SH-SY5Y (cell line): Measurements from ENCODE around the gene PRRX2.

ENCODE experiments used
- GATA2 ChIP-seq: IDR thresholded peaks from 2 replicates; pipeline ENCODE4 v1.6.1; 2011; ENCODE audit warnings: mild to moderate bottlenecking, low read depth, low read length
- GATA3 ChIP-seq: IDR thresholded peaks from 2 replicates; pipeline ENCODE4 v1.6.1; 2011; ENCODE audit warnings: low read depth, mild to moderate bottlenecking, low read length, moderate library complexity

Gene PRRX2

DNA sequence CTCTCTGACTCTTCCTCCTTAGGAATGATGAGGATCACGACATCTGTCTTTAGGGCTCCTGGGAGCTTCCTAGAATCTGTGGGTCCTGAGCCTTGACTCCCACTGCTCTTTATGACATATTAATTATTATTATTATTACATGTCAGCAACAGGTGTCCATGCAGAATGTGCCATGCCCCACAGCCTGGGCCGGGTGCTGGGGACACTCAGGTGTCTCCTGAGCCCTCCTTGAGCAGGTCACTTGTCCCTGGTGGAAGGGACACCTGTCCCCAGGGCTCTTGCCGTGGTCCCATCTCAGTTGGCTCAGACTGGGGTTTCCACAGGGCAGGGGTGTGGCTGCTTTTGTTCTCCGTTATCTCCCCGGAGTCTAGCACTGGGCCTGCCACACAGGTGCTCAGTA, 53.2 kb downstream of the PRRX2 start:
- TF ChIP-seq GATA3, result no peak
- TF ChIP-seq GATA2, result no peak

DNA sequence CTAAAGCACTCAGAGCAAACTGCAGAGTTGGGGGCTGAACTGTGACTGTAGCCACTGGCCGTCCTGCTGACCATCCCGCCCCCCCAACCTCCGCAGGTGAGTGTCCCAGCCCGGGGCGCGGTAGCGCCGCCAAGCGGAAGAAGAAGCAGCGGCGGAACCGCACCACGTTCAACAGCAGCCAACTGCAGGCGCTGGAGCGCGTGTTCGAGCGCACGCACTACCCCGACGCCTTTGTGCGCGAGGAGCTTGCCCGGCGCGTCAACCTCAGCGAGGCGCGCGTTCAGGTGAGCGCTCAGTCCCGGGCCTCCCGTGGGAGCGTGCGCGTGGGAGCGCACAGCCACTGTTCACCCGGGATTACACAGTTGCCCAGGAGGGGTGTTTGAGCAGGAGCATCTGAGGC, 53.7 kb downstream of the PRRX2 start:
- TF ChIP-seq GATA2 (no peak), GATA3 (no peak)

DNA sequence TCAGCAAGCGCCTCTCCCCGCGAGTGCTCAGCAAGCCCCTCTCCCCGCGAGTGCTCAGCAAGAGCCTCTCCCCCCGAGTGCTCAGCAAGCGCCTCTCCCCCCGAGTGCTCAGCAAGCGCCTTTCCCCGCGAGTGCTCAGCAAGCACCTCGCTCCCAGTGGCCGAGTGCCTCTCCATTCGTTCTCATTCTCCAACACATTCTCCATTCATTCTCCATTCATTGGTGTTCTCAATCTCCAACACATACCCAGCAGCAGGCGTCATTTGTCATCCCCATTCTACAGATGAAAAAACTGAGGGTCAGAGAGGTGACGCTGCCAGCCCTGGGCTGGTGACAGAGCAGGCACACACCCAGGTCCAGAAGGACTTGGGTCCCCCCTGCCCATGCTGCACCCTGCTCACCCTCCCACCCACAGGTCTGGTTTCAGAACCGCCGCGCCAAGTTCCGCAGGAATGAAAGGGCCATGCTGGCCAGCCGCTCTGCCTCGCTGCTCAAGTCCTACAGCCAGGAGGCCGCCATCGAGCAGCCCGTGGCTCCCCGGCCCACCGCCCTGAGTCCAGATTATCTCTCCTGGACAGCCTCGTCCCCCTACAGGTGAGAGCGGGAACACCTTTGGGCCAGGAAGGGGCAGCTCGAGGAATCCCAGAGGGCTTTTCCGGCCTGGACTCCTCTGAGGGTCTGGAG, 54.9 kb downstream of the PRRX2 start:
- TF ChIP-seq GATA3 (no peak), GATA2 (no peak)

DNA sequence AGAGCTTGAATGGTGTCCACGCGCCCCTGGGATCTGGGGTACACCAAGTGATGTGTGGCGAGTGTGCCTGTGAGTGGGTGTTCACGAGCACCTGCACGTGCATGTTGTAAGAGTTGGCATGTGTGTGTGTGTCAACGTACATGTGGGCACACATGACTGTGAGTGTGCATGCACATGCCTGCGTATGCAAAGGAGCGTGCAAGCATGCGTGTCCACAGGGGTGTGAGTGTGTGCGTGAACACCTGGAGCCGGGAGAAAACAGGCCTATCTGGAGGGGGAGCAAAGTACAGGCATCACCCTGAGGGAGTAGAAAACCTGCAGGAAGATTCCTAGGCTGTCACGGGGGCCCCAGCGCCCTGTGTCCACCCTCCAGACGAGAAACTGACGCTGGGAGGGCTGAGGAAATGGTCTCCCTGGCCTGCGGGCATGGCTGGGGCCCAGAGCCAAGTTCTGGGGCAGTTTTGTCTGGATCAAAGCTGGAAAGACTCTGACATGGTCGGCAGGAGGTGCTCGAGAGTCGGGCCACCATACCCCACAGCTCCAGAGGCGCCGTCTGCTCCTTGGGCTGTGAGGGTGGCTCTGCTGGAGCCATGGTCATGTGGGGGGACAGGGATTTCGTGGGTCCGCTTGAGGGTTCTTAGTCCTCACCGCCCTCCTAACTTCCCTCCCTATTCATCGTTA, 55.6 kb downstream of the PRRX2 start:
- TF ChIP-seq GATA3, result no peak
- no peak for TF ChIP-seq GATA2

DNA sequence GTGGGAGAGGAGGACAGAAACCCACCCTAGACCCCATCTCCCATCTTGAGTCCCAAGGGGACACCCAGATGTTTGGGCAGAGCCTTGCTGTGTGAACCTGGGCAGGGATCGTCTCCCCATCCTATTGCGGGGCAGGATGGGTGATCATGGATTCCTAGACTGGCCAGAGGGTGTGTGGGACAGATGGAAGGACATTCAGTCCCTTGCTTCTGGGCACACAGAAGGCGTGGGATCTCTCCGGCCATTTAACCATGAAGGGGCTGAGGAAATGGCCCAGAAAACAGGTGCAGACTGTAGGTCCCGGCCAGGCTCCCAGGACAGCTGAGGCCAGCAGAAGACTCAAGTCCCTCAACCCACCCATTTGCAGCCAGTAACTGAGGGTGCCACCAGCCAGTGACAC, 57.5 kb downstream of the PRRX2 start:
- TF ChIP-seq GATA2, result no peak
- no peak for TF ChIP-seq GATA3

DNA sequence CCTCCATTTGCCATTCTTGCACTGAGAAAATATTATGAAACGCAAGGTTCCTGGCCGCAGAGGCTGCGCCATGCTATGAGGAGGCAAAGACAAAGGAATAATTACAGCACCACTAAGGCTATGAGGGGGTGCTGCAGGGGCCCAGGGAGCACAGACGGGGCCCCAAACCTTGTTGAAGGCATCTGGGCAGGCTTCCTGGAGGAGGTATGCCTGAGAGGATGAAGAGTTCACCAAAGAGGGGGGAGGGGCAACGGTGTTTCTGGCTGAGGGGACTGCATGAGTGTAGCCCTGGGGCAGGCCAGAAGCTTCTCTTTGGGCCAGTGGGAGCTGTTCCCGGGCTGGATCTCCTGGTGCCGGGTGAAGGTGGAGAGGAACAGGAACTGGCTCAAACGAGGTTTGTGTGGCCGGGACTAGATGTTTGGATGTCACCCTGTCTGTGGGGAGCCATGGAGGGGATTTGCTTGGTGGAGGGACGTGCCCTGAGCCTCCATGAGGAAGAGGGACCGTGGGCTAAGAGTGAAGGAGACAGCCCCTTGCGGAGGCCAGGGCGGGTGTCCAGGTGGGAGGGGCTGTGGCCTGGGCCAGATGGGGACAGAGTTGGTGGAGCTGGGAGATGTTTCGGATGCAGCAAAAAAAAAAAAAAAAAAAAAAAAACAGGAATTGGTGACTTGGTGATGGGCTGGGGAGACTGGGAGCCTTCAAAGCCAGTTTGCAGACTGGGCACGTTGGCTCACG, 59.2 kb downstream of the PRRX2 start:
- TF ChIP-seq GATA2, result no peak
- TF ChIP-seq GATA3, result no peak

DNA sequence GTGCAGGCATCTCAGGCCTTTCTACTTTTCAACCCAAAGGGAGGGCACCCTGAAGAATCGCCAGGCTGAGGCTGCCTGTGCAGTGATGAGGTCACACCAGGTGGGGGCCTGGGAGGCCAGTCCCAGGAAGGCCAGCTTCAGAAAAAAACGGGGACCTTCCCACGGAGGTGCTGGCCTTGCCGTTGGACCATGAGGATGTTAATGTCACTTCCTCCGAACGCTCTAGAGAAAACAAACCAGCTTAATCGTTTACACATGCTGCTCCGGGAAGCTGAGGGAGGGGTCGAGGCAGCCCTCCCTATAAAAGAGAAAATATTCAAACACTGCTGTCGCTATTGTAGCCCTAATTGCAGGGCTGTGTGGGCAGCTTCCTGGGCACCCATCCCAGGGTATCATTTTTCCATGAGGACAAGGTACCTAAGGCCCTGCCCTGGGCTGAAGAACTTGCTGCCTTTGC, 60.4 kb downstream of the PRRX2 start:
- TF ChIP-seq GATA3 (no peak), GATA2 (no peak)

DNA sequence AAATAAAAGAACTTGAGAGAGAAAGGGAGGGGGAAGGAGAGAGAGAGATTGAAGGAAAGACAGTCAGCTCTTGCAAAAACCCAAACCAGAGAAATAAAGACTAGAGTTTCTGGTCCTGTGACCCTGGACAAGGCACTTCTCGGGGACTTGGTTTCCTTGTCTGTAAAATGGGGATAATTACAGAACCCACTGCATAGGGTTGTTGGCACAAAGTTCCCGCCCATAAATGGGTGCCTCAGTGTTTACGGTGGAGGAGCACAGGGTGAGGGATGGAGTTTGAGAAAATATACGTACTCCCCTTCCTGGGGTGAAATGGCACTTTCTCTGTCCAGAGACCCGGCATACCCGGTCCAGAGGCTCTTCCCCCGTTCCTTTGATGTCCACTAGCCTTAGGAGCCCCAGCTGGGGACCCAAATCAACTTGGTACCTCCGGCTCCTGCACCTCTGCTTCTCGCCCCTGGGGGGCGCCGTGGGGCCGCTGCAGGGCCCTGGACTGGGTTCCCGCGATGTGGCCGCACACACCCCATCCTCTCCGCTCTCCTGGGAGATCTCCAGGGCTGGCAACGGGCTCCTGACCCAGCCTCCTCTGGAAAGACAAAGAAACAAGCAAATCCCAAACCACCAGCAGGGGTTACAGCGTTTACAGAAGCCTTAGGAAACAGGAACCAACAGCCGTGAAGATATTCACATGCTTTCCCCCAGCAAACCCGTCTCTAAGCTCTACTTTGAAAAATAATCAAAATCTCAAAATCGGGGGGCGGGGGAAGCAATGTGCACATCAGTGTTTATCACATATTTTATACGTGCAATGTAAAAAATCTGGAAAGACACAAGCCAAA, 61.1 kb downstream of the PRRX2 start:
- TF ChIP-seq GATA3 (no peak), GATA2 (no peak)

DNA sequence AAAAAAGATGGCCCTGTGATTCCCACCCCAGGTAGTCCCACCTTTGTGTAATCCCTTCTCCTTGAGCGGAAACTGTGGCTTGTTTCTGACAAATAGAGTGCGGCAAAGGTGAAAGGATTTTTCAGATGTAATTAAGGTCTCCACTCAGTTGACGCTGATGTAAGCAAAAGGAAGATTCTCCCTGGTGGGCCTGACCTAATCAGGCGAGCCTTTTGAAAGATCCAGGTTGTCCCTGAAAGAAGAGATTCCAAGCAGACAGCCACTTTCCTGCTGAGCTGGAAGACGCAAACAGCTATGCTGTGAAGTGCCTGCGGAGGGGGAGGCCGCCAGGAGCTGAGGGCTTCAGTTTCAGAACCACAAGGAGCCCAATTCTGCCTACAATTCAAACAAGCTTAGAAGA, 63.3 kb downstream of the PRRX2 start:
- TF ChIP-seq GATA3 (no peak), GATA2 (no peak)

DNA sequence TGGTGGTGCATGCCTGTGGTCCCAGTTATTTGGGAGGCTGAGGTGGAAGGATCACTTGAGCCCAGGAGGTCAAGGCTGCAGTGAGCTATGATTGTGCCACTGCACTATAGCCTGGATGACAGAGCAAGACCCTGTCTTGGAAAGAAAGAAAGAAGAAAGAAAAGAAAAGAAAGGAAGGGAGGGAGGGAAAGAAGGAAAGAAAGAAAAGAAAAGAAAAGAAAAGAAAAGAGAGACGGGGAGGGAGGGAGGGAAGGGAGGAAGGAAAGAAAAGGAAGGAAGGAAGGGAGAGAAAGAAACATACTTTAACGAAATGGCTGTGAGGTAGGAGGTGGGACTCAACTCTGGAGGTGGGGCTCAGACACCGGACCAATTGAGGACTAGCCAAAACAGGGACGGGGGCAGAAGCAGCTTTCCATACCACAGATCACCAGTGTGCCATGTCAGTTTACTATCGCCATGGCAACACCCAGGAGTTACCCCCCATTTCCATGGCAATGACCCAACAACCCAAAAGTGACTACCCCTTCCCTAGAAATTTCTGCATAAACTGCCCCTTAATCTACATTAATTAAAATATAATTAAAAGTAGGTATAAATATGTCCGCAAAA, 66.1 kb downstream of the PRRX2 start:
- TF ChIP-seq GATA2, result no peak
- TF ChIP-seq GATA3, result no peak

DNA sequence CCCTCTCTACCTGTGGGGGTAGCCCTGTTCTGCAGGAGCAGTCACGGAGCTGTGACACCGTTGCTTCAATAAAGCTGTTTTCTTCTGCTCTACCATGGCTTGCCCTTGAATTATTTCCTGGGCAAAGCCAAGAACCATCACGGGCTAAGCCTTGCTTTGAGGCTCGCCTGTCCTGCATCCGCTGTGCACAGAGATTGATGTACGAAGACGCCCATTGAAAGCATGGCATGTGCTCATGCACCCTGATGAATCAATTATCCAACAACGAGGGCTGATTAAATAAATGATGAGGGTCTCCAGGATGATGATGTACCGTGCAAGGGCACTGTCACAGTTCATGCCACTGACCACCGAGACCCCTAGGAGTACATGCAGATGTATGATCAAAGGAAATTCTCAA, 66.7 kb downstream of the PRRX2 start:
- TF ChIP-seq GATA2, result no peak
- no peak for TF ChIP-seq GATA3

DNA sequence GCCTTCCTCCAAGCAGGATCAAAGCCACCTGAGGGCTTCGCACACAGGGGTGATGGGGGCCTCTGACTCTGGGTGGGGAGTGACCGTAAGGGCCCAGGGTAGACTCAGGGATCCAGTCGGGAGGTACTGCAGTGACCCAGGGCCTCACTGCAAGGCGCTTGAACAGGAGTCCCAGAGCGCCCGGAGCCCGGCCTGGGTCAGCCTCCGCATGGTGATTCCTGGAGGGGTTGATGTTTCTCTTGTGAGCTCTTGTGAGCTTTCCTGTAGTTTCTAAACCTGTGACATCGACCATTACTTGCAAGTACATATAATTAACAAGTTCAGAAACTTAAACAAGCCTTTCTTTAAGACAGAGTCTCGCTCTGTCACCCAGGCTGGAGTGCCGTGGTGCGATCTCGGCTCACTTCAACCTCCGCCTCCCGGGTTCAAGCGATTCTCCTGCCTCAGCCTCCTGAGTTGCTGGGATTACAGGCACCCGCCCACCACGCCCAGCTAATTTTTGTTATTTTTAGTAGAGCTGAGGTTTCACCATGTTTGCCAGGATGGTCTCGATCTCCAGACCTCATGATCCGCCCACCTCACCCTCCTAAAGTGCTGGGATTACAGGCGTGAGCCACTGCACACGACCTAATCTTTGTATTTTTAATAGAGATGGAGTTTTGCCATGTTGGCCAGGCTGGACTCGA, 67.6 kb downstream of the PRRX2 start:
- no peak for TF ChIP-seq GATA2
- TF ChIP-seq GATA3, result no peak

DNA sequence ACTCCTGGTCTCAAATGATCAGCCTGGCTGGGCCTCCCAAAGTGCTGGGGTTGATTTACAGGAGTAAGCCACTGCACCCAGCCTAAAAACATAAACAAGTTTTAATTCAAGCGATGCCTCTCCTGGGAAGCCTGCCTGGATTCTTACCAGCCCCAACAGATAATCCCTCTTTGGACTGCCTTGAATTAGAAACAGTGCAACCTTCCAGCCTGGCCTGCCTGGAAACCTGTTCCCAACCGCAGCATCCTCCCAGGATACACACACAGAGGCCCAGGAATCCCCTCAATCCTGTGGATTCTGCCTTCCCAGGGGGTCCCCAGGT, 68.1 kb downstream of the PRRX2 start:
- no peak for TF ChIP-seq GATA3
- TF ChIP-seq GATA2, result no peak

DNA sequence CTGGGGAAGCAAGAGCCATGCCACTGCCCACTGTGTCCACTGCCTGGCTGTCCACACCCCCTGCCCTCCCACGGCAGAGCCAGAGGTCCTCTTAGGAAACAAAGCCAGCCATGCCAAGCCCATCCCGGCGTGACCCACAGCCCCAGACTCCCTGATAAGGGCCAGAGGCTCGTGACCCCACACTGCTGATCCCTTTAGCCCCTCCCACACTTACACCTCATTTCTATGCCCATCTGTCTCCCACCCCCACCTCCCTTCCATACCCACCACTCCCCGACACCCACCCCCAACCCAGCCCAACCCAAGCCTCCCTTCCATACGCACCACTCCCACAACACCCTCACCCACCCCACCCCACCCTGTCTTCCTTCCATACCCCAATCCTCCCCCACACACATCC, 70.1 kb downstream of the PRRX2 start:
- TF ChIP-seq GATA3 (no peak), GATA2 (no peak)
